ENCODE results near the gene PTPRU.

PTPRU gene

DNA sequence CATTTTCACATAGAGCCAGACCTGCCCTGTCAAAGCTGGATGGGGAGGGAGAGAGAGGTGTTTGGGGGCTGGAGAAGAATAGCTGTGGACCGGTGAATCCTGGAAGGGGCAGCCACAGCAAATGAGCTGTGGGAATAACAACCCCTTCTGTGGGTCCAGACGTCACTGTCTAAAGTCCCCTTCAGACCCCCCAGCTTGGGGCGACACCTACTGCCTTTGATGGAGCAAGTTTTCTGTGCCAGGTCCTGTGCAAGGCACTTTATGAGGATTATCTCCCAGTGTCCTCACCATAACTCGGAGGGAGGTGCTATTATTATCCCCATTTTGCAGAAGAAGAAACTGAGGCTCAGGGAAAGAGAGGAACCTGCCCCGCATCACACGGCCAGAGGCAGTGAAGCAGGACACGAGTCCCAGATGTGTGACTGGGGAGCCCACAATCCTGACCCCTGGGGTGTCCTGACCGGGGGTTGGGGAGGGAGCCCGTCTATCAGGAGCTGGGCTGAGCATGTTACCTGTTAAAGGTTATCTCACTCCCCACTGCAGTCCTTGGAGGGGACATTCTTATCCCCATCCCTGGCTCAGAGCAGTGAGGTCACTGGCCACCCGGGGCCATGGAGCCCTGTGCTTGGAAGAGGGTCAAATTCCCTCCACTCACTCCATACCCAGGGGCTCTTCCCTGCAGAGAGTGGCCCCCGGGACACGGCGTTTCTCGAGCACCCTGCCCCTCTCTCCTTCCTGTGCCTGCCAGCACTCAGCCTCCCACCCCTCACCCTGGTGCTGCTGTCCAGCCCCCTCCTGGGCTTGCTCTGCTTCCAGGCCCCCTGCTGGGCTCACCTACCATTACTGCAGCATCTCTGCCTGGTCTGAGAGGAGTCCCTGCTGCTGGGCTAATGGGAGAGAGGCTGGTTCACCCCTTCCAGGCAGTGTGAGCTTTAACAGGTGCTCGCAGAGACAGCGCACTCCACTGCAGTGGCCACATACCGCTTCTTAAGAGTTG is 132.9 kb downstream of the PTPRU start:
- H3K4me1 ChIP-seq (ENCODE audit: control insufficient read depth, insufficient read depth, low read length), result no peaks in the 10 kb centered on the region
- H3K4me3 ChIP-seq (ENCODE audit: low read depth, low read length), result no peak overlapping the region
- H3K9me3 ChIP-seq (ENCODE audit: control insufficient read depth, insufficient read depth, low read depth, low read length), result no peaks in the 10 kb centered on the region
- no peak overlapping the region for H3K27ac ChIP-seq (ENCODE audit: extremely low read depth, low read depth, low read length)
- ChIA-PET CTCF (no interaction called here), POLR2A (no interaction called here)
- H3K36me3 ChIP-seq (ENCODE audit: control insufficient read depth in 2 of 2, insufficient read depth in 1 of 2, low read length in 2 of 2), result no peaks in the 10 kb centered on the region
- TF ChIP-seq ZIC2 (tag by site-specific recombination; IDR thresholded peaks at IDR 0.05), result peak; percentile 84
- TF ChIP-seq ZNF132 (tag by site-specific recombination; IDR thresholded peaks at IDR 0.05; ENCODE audit: borderline replicate concordance), result no peak

DNA sequence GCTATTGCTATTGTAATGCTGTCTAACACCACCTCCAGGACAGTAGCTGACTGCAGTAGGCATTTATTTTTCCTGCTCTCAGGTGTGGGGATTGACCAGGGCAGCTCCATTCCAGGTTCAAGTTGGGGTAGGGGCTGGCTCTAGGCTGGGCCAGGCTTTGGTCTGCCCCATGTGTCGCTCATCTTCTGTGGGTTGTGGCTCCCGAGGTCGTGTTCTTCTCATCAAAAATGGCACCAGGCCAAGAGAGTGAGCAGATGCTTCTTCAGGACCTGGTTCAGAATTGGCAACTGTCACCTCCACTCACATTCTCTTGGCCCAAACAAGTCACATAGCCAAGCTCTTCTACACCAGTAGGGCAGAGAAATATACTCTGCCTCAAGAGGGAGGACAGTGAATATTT is 133.7 kb downstream of the PTPRU start:
- no peaks in the 10 kb centered on the region for H3K4me1 ChIP-seq (ENCODE audit: control insufficient read depth, insufficient read depth, low read length)
- no peak overlapping the region for H3K27ac ChIP-seq (ENCODE audit: extremely low read depth, low read depth, low read length)
- no peaks in the 10 kb centered on the region for H3K36me3 ChIP-seq (ENCODE audit: control insufficient read depth in 2 of 2, insufficient read depth in 1 of 2, low read length in 2 of 2)
- ChIA-PET POLR2A (interaction anchor here (0.6 kb wide), 1 partner anchor 96 kb away, joined by 4 read pairs; no protein-coding TSS in a partner anchor), CTCF (interaction anchor here (0.7 kb wide), 1 partner anchor 320 kb away, joined by 3 read pairs; no protein-coding TSS in a partner anchor)
- TF ChIP-seq ZNF354C (tag by site-specific recombination; IDR thresholded peaks at IDR 0.05; ENCODE audit: borderline replicate concordance, low read depth), result no peak
- TF ChIP-seq, protein P1, sequence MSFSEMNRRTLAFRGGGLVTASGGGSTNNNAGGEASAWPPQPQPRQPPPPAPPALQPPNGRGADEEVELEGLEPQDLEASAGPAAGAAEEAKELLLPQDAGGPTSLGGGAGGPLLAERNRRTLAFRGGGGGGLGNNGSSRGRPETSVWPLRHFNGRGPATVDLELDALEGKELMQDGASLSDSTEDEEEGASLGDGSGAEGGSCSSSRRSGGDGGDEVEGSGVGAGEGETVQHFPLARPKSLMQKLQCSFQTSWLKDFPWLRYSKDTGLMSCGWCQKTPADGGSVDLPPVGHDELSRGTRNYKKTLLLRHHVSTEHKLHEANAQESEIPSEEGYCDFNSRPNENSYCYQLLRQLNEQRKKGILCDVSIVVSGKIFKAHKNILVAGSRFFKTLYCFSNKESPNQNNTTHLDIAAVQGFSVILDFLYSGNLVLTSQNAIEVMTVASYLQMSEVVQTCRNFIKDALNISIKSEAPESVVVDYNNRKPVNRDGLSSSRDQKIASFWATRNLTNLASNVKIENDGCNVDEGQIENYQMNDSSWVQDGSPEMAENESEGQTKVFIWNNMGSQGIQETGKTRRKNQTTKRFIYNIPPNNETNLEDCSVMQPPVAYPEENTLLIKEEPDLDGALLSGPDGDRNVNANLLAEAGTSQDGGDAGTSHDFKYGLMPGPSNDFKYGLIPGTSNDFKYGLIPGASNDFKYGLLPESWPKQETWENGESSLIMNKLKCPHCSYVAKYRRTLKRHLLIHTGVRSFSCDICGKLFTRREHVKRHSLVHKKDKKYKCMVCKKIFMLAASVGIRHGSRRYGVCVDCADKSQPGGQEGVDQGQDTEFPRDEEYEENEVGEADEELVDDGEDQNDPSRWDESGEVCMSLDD (tag by site-specific recombination; IDR thresholded peaks at IDR 0.05), result no peak
- TF ChIP-seq, protein P2, sequence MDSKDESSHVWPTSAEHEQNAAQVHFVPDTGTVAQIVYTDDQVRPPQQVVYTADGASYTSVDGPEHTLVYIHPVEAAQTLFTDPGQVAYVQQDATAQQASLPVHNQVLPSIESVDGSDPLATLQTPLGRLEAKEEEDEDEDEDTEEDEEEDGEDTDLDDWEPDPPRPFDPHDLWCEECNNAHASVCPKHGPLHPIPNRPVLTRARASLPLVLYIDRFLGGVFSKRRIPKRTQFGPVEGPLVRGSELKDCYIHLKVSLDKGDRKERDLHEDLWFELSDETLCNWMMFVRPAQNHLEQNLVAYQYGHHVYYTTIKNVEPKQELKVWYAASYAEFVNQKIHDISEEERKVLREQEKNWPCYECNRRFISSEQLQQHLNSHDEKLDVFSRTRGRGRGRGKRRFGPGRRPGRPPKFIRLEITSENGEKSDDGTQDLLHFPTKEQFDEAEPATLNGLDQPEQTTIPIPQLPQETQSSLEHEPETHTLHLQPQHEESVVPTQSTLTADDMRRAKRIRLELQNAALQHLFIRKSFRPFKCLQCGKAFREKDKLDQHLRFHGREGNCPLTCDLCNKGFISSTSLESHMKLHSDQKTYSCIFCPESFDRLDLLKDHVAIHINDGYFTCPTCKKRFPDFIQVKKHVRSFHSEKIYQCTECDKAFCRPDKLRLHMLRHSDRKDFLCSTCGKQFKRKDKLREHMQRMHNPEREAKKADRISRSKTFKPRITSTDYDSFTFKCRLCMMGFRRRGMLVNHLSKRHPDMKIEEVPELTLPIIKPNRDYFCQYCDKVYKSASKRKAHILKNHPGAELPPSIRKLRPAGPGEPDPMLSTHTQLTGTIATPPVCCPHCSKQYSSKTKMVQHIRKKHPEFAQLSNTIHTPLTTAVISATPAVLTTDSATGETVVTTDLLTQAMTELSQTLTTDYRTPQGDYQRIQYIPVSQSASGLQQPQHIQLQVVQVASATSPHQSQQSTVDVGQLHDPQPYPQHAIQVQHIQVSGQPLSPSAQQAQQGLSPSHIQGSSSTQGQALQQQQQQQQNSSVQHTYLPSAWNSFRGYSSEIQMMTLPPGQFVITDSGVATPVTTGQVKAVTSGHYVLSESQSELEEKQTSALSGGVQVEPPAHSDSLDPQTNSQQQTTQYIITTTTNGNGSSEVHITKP (tag by site-specific recombination; IDR thresholded peaks at IDR 0.05), result peak; percentile 58
- no peak for TF ChIP-seq ZNF776 (tag by site-specific recombination; IDR thresholded peaks at IDR 0.05; ENCODE audit: borderline replicate concordance)
- H3K9me3 ChIP-seq (ENCODE audit: control insufficient read depth, insufficient read depth, low read depth, low read length), result no peaks in the 10 kb centered on the region
- H3K4me3 ChIP-seq (ENCODE audit: low read depth, low read length), result no peak overlapping the region

DNA sequence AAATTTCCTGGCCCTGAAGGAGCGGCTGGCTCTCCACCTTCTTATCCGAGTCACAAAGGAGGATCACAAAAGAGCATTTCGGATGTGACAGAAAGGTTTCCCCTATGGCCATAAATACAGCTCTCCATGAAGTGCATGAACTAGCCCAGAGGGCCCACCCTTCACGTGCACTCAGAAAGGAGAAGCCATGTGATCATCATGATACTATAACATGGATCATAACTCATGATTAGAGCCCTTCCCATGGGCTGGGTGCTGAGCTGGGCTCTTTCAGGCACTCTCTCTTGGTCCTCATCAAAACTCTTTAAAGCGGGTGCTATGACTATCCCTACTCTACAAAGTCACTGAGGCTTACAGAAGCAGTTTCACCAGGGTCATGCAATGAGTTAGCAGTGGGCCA is 135.0 kb downstream of the PTPRU start:
- Histone ChIP-seq H3K4me3 (ENCODE audit: low read depth, low read length) (no peak overlapping the region), H3K4me1 (ENCODE audit: control insufficient read depth, insufficient read depth, low read length) (no peaks in the 10 kb centered on the region), H3K27ac (ENCODE audit: extremely low read depth, low read depth, low read length) (no peak overlapping the region), H3K36me3 (ENCODE audit: control insufficient read depth in 2 of 2, insufficient read depth in 1 of 2, low read length in 2 of 2) (no peaks in the 10 kb centered on the region), H3K9me3 (ENCODE audit: control insufficient read depth, insufficient read depth, low read depth, low read length) (no peaks in the 10 kb centered on the region)
- TF ChIP-seq ZNF626 (tag by site-specific recombination; IDR thresholded peaks at IDR 0.05) (no peak), GFI1B (tag by site-specific recombination; IDR thresholded peaks at IDR 0.05) (no peak), BCL11B (tag by site-specific recombination; IDR thresholded peaks at IDR 0.05; ENCODE audit: low read depth) (no peak), ZNF324 (tag by site-specific recombination; IDR thresholded peaks at IDR 0.05) (no peak), ZNF629 (tag by site-specific recombination; IDR thresholded peaks at IDR 0.05) (no peak), ZNF544 (tag by site-specific recombination; IDR thresholded peaks at IDR 0.05) (no peak), ZNF585B (tag by site-specific recombination; IDR thresholded peaks at IDR 0.05) (no peak), ZBTB17 (tag by site-specific recombination; IDR thresholded peaks at IDR 0.05) (no peak), ZNF23 (tag by site-specific recombination; IDR thresholded peaks at IDR 0.05; ENCODE audit: borderline replicate concordance) (no peak), ZNF24 (tag by site-specific recombination; IDR thresholded peaks at IDR 0.05) (no peak)
- CTCF ChIA-PET, result interaction anchor here (1.0 to 1.3 kb wide), 2 partner anchors 29 to 421 kb away, joined by 3 read pairs; no protein-coding TSS in a partner anchor
- POLR2A ChIA-PET, result no interaction called here
